Stimulated activated effector memory CD8-positive, alpha-beta T cell treated with anti-CD3 and anti-CD28 coated beads, Interleukin-12 subunit alpha, Interleukin-12 subunit beta, amount 100 ng/mL, for 72 hours (primary cell): Measurements from ENCODE around the gene CNTN2.

Experiments used
- ATAC-seq: fragments of 150-1000 bp; cut with Tn5 transposase; 2 replicates; pipeline ENCODE4 v1.10.0; 2021
- DNase-seq, 2 donors: peaks; one replicate each; pipeline ENCODE4 v3.0.0; 2021 to 2022; ENCODE audit warnings: low spot score in 2 of 2
- H3K27ac Mint-ChIP-seq: one replicate; pipeline ENCODE4 v1.8.0; 2022; ENCODE audit warnings: mild to moderate bottlenecking, mixed read lengths
- H3K36me3 Mint-ChIP-seq: one replicate; pipeline ENCODE4 v1.8.0; 2022; ENCODE audit warnings: mild to moderate bottlenecking, mixed read lengths
- H3K4me1 Mint-ChIP-seq: one replicate; pipeline ENCODE4 v1.8.0; 2022; ENCODE audit warnings: mixed read lengths
- H3K4me3 Mint-ChIP-seq: one replicate; pipeline ENCODE4 v1.8.0; 2022; ENCODE audit warnings: mild to moderate bottlenecking, mixed read lengths
- H3K9me3 Mint-ChIP-seq: one replicate; pipeline ENCODE4 v1.8.0; 2022; ENCODE audit warnings: mixed read lengths

CNTN2 gene

DNA sequence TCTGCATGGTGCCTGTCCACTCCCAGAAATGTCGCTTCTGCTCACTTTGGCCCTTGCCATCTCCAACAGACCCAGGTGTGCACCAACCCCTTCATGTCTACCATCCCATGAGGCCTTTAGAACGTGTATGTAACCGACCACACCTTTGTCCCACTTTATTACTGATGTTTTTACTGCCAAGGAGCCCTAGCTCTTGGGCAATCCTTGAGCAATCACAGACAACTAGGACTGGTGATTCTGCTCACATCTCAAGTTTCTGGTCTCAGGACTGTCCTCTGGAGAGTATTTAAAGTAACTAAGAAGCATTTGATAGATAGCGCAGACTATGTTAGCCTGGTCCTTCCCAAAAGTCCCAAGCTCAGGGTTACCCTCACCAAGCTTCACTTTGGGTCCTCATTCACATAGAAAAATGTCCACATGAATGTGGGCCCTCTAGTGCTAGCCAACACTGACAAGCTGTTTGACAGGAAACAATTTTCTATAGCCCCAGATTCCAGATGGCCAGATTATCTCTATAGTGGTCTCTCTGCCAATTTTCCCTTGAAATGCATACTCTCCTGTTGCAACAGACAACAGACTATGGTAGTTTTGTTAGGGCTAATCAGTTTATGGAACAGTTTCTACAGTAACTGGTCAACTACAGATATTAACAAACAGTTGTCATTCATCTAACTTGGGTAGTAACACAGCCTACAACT is 48.2 kb downstream of the CNTN2 start:
- peaks cover 96% of the 10 kb centered on the region for H3K36me3 Mint-ChIP-seq
- H3K9me3 Mint-ChIP-seq: no peaks in the 10 kb centered on the region
- H3K27ac Mint-ChIP-seq: no peak overlapping the region
- no peaks in the 10 kb centered on the region for H3K4me1 Mint-ChIP-seq
- ATAC-seq (no peak), DNase-seq (no peak)
- no peak overlapping the region for H3K4me3 Mint-ChIP-seq

DNA sequence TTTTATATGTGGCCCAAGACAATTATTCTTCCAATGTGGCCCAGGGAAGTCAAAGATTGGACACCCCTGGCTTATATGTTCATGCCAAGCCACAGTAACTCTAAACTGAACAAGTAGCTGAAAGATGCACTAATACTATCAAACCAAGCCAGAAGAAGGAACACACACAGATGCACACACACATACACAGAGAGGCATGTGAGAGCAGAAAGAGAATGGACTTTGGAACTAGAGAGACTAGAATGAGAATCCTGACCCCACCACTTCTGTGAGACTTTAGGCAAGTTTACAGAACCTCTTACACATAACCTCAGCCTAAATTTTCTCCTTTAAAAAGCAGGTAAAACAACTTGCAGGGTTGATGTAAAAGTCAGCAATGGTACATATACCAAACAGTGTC is 52.4 kb downstream of the CNTN2 start:
- Mint-ChIP-seq H3K27ac (no peak overlapping the region), H3K36me3 (peaks cover 96% of the 10 kb centered on the region), H3K4me1 (no peaks in the 10 kb centered on the region)

DNA sequence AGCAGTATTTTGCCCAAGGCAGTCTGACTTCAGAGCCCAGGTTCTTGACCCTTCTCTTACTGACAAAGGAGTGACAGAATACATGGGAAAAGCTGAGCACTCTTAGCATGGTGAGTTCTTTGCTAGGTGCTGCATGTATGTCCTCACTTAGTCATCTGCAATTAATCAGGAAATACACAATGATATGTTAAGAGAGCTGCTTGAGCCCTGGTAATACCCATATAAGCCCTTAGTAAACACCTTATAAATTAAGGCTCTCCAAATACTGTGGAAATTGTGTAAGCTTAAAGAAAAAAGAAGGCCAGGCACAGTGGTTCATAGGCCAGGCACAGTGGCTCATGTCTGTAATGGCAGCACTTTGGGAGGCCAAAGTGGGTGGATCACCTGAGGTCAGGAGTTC is 55.2 kb downstream of the CNTN2 start:
- DNase-seq (no peak), ATAC-seq (no peak)
- Mint-ChIP-seq H3K4me1 (no peaks in the 10 kb centered on the region), H3K27ac (no peak overlapping the region), H3K36me3 (peaks cover 99% of the 10 kb centered on the region), H3K9me3 (no peaks in the 10 kb centered on the region), H3K4me3 (no peak overlapping the region)

More for the DNA sequence above, 52.4 kb downstream of the CNTN2 start:
- ATAC-seq (no peak), DNase-seq (no peak)
- Mint-ChIP-seq H3K9me3 (no peaks in the 10 kb centered on the region), H3K4me3 (no peak overlapping the region)

DNA sequence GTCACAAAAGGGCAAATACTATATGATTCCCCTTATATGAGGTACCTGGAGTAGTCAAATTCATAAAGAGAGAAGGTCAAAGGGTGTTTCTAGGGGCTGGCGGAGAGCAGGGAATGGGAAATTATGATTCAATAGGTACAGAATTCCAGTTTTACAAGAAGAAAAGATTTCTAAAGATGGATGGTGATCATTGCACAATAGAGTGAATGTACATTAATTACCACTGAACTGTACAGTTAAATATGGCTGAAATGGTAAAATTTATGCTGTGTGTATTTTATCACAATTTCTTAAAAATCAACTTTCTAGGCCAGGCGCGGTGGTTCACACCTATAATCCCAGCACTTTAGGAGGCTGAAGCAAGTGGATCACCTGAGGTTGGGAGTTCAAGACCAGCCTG is 59.4 kb downstream of the CNTN2 start:
- ATAC-seq (no peak), DNase-seq (no peak)
- H3K9me3 Mint-ChIP-seq: no peaks in the 10 kb centered on the region
- H3K4me3 Mint-ChIP-seq: no peak overlapping the region
- H3K4me1 Mint-ChIP-seq: peaks cover 11% of the 10 kb centered on the region
- peaks cover 100% of the 10 kb centered on the region for H3K36me3 Mint-ChIP-seq
- H3K27ac Mint-ChIP-seq: no peak overlapping the region

DNA sequence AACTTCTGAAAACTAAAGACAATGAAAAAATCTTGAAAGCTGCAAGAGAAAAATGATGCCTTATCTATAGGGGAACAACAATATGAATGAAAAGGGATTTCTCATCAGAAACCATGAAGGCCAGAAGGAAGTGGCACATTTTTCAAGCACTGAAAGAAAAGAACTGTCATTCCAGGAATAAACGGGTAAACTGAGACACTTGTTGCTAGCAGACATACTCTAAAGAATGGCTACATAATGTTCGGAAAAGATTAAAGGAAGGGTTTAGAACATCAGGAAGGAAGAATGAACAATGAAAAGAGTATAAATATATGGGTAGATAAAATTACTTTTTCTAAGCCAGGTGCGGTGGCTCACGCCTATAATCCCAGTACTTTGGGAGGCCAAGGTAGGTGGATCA is 64.3 kb downstream of the CNTN2 start:
- DNase-seq (no peak), ATAC-seq (no peak)
- Mint-ChIP-seq H3K4me1 (peaks cover 13% of the 10 kb centered on the region), H3K36me3 (peaks cover 96% of the 10 kb centered on the region), H3K27ac (no peak overlapping the region), H3K9me3 (no peaks in the 10 kb centered on the region), H3K4me3 (no peak overlapping the region)

DNA sequence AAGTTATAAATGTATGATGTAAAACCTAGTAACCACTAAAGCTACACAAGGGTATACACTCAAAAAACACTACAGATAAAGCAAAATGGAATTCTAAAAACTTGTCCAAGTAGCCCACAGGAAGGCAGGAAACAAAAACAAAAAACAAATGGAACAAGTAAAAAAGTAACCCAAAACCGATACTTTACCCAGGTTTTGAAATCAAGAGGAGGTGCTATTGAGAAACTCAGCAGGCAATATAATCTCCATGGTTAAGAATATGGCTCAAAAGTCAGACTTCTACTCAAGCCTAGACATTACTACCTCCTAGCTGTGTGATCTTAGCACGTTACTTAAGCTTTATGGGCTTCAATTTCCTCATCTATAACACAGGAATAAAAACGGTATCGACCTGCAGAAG is 65.5 kb downstream of the CNTN2 start:
- peaks cover 13% of the 10 kb centered on the region for H3K4me1 Mint-ChIP-seq
- DNase-seq (no peak), ATAC-seq (no peak)
- peaks cover 91% of the 10 kb centered on the region for H3K36me3 Mint-ChIP-seq
- H3K27ac Mint-ChIP-seq: peak overlapping the region; percentile 23
- no peaks in the 10 kb centered on the region for H3K9me3 Mint-ChIP-seq
- H3K4me3 Mint-ChIP-seq: no peak overlapping the region

DNA sequence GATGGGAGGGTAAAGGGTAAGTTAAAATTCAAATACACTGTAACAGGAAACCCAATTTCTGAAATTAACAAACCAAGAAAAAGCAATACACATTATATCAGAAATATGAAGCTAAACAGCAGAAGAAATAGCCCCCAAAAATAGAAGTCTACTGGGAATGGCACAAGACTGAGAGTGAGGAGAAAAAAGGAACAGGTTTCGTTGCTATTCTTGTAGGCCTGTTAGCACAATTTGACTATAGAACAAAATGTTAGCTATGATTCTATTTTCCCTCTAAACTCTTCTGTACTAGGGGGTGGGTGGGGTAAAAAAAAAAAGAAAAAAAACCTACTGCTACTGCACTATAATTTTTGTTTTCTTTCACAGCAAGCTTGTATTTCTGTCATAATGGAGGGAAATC is 66.3 kb downstream of the CNTN2 start:
- Mint-ChIP-seq H3K27ac (peak overlapping the region; percentile 23), H3K36me3 (peaks cover 91% of the 10 kb centered on the region), H3K4me1 (peaks cover 13% of the 10 kb centered on the region), H3K9me3 (no peaks in the 10 kb centered on the region), H3K4me3 (no peak overlapping the region)
- no peak for DNase-seq
- no peak for ATAC-seq

DNA sequence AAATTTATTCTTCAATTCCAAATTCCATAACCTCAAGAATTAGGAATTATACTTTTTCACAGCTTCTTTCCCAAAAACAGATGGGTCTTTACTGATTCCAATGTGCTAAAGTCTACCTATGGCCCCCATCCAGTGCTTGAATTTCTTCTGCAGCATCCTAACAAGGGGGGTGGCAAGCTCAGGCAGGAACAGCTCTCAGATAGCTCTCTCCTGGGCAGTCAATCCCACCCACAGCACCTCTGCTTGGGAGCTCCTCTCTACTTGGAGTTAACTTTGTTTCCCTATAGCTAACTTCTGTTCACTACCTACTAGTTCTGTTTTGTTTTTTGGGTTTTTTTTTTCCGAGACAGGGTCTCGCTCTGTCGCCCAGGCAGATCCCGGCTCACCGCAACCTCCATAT is 66.7 kb downstream of the CNTN2 start:
- Mint-ChIP-seq H3K36me3 (peaks cover 91% of the 10 kb centered on the region), H3K9me3 (no peaks in the 10 kb centered on the region), H3K4me1 (peaks cover 13% of the 10 kb centered on the region), H3K27ac (peak overlapping the region; percentile 42), H3K4me3 (no peak overlapping the region)
- DNase-seq (no peak), ATAC-seq (no peak)

DNA sequence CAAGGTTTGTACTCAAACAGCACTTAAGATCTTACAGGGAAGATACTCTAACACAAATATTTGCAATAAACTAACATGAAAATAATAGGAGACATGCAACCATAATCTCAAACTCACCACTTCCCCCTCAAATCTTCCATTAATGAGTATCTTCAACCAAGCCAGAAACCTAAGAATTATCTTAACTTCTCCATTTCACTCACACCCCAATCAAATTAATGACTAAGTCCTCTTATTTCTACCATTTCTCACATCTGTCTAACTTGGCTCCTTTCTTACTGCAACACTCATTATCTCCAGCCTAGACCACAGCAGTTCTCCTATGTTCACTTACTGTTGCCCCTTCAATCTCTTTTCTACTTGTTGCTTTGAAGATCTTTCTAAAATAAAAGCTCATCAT is 68.3 kb downstream of the CNTN2 start:
- no peaks in the 10 kb centered on the region for H3K9me3 Mint-ChIP-seq
- ATAC-seq (peak; percentile 77), DNase-seq (no peak)
- no peak overlapping the region for H3K27ac Mint-ChIP-seq
- H3K36me3 Mint-ChIP-seq: peaks cover 91% of the 10 kb centered on the region
- H3K4me3 Mint-ChIP-seq: no peak overlapping the region
- peaks cover 6% of the 10 kb centered on the region for H3K4me1 Mint-ChIP-seq

DNA sequence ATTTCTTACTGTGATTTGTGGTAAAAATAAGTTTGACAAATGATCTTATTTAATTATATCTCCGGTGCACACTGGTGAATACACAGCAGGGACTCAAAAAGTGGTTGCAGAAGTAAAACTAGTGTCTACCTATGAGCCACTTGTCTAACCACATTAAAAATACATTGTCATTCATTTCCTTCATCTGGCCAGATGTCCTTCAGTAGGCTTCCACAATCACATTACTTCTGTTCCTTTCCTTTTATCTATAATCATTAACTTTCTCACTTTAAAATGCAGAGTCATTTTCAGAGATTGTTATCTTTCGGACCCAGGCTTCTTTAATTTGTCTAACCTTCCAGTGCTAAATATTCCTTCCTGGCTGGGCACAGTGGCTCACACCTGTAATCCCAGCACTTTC is 75.7 kb downstream of the CNTN2 start:
- DNase-seq: no peak
- peaks cover 45% of the 10 kb centered on the region for H3K4me1 Mint-ChIP-seq
- peaks cover 70% of the 10 kb centered on the region for H3K36me3 Mint-ChIP-seq
- no peak for ATAC-seq
- no peaks in the 10 kb centered on the region for H3K9me3 Mint-ChIP-seq
- no peak overlapping the region for H3K4me3 Mint-ChIP-seq
- peak overlapping the region; percentile 100 for H3K27ac Mint-ChIP-seq

DNA sequence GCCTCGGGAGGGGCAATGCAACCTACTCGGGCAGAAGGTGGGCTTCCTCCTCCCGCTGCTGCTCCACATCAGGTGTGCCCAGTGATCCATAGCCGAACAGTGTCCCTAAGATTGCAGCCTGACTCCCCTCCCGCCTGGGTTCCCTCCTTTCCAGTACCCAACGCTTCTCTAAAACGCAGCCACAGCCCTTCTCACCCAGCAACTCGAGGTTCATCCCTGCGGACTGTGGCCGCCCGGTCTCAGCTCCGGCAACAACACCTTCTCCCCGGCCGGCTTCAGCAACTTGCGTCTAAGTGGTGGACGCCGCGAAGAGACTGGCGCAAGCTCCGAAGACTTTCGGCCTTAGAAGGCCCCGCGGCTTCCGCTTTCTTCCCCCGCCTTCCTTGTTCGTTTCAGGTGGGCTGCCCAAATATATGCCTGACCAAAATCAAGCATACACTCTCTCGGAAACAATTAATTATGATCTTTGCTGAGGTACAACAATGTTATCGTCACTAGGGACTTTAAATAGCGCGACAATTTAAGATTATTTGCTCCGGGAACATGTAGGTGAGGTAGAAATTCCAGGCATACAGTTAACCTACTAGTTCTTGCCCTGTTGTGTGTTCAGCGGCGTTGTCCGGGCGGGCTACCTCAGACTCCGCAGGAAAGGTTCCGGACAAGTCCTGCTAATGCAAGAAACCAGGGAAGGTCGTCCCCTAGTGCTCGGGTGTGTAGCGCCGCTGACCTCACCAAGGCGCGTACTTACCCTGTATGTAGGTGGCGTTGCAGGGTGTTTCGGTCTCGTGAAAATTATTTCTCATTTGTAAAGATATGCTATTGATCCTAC is 78.9 kb downstream of the CNTN2 start, which contains the start of gene RBBP5:
TSS of gene RBBP5 (minus strand) at position 319 of the 829 bp plus-strand sequence. CDS start at position 214, 105 bp downstream.
- H3K36me3 Mint-ChIP-seq: peaks cover 39% of the 10 kb centered on the region
- H3K9me3 Mint-ChIP-seq: no peaks in the 10 kb centered on the region
- DNase-seq (peak; percentile 89 to 99), ATAC-seq (peak; percentile 99)
- peak within 1 kb of the TSS; percentile 100 for H3K27ac Mint-ChIP-seq
- peak within 1 kb of the TSS; percentile 100 for H3K4me3 Mint-ChIP-seq
- H3K4me1 Mint-ChIP-seq: peaks cover 45% of the 10 kb centered on the region

DNA sequence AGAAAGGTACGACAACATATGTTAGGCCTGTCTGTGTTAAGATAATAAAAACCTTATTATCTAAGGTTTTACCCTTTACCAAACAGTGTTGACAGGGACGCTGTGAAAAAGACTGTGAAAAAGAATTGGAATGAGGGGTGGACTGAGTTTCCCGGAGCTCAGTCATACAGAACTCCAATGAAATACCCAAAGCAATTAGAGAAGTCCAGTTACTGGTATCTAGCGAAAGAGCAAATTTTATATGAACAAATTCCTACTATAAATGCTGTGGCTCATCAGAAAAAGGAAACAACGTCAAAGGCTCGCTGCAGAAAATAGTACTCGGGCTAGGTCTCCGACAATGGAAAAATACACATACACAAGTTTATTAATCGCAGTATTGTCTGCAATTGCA is 79.5 kb downstream of the CNTN2 start:
- no peaks in the 10 kb centered on the region for H3K9me3 Mint-ChIP-seq
- peaks cover 45% of the 10 kb centered on the region for H3K4me1 Mint-ChIP-seq
- H3K27ac Mint-ChIP-seq: peak overlapping the region; percentile 100
- ATAC-seq (no peak), DNase-seq (no peak)
- H3K4me3 Mint-ChIP-seq: peak overlapping the region; percentile 100
- peaks cover 33% of the 10 kb centered on the region for H3K36me3 Mint-ChIP-seq

DNA sequence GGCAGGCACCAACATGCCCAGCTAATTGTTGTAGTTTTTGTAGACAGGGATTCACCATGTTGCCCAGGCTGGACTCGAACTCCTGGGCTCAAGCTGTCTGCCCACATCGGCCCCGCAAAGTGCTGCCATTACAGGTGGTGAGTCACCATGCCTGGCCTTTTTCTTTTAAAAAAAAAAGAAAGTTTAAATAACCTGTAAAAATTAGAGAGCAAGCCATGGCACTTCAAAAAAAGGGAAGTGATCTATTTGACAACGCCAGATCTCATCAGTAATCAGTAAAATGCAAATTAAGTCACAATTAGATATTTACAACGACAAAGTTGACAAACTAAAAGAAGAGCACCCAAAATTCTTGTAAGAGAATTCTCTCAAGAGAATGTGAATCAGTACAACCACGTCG is 81.7 kb downstream of the CNTN2 start:
- ATAC-seq (no peak), DNase-seq (no peak)
- Mint-ChIP-seq H3K4me3 (no peak overlapping the region), H3K9me3 (no peaks in the 10 kb centered on the region), H3K27ac (no peak overlapping the region), H3K4me1 (peaks cover 33% of the 10 kb centered on the region), H3K36me3 (peaks cover 10% of the 10 kb centered on the region)

DNA sequence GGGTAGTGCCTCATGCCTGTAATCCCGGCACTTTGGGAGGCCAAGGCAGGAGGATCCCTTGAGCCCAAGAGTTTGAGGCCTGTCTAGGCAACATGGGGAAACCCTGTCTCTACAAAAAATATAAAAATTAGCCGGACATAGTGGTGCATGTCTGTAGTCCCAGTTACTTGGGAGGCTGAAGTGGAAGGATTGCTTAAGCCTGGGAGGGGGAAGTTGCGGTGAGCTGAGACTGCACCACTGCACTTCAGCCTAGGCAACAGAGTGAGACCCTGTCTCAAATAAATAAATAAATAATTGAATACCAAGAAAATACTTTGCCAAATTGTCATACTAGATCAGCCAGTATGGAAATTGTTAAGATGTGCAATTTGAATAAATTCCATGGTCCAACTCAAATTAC is 84.6 kb downstream of the CNTN2 start:
- H3K4me1 Mint-ChIP-seq: peaks cover 4% of the 10 kb centered on the region
- no peak overlapping the region for H3K27ac Mint-ChIP-seq
- no peaks in the 10 kb centered on the region for H3K9me3 Mint-ChIP-seq
- ATAC-seq (no peak), DNase-seq (no peak)
- H3K4me3 Mint-ChIP-seq: no peak overlapping the region
- no peaks in the 10 kb centered on the region for H3K36me3 Mint-ChIP-seq
